ENCODE measurements around the gene SBDS. TPM values are rescaled to one million over a fixed set of nuclear protein-coding genes. Genes with fewer than 3 reads are reported as not detected.

Gene SBDS
- total RNA-seq, 1 experiment from 2014 or later, result 156 TPM

DNA sequence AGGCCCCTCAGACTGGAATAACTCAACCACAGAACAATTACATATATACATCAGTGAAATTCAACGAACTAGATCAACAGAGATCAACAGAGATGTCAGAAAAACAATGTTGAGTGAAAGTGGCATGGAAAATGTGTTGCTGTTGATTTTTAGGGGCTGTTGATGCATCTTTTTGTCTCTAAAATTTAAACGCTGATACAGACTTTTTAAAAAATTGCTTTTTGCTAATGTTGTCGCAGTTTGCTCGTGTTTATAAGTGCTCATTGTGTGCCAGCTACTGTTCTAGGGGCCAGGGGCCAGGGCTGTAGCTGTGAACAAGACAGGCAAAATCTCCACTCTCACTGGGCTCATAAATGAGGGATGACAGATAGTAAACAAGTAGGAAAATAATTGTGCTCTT, 56.1 kb downstream of the SBDS start:
- Mint-ChIP-seq H3K27ac (ENCODE audit: low read depth, unreplicated experiment) (no peak overlapping the region), H3K9me3 (ENCODE audit: unreplicated experiment) (no peaks in the 10 kb centered on the region), H3K36me3 (ENCODE audit: insufficient read depth, unreplicated experiment) (peaks cover 47% of the 10 kb centered on the region), H3K27me3 (ENCODE audit: insufficient read depth, unreplicated experiment) (no peaks in the 10 kb centered on the region), H3K4me1 (ENCODE audit: insufficient read depth, unreplicated experiment) (no peaks in the 10 kb centered on the region), H3K4me3 (ENCODE audit: unreplicated experiment) (no peak overlapping the region)
- ChIA-PET CTCF (no interaction called here), POLR2A (no interaction called here)
- intact Hi-C loops (cut with micrococcal nuclease), result no loop called here
- no peak for DNase-seq (ENCODE audit: unreplicated experiment)
- BruUV-seq (replicated peaks), result no TSS peak
- TF ChIP-seq, protein P1, sequence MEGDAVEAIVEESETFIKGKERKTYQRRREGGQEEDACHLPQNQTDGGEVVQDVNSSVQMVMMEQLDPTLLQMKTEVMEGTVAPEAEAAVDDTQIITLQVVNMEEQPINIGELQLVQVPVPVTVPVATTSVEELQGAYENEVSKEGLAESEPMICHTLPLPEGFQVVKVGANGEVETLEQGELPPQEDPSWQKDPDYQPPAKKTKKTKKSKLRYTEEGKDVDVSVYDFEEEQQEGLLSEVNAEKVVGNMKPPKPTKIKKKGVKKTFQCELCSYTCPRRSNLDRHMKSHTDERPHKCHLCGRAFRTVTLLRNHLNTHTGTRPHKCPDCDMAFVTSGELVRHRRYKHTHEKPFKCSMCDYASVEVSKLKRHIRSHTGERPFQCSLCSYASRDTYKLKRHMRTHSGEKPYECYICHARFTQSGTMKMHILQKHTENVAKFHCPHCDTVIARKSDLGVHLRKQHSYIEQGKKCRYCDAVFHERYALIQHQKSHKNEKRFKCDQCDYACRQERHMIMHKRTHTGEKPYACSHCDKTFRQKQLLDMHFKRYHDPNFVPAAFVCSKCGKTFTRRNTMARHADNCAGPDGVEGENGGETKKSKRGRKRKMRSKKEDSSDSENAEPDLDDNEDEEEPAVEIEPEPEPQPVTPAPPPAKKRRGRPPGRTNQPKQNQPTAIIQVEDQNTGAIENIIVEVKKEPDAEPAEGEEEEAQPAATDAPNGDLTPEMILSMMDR (IDR thresholded peaks at IDR 0.05; ENCODE audit: unreplicated experiment), result no peak

DNA sequence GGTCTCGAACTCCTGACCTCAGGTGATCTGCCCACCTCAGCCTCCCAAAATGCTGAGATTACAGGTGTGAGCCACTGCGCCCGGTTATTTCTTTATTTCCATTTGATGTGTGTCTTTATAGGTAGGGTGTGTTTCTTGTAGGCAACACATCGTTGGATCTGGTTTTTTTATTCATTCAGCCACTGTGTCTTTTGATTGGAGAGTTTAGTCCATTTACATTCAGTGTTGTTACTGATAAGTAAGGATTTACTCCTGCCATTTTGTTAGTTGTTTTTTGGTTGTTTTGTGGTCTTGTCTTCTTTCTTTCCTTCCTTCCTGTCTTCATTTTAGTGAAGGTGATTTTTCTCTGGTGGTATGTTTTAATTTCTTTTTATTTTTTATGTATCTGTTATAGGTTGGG, 57.4 kb downstream of the SBDS start:
- no peak for DNase-seq (ENCODE audit: unreplicated experiment)
- H3K36me3 Mint-ChIP-seq (ENCODE audit: insufficient read depth, unreplicated experiment), result peaks cover 37% of the 10 kb centered on the region
- H3K9me3 Mint-ChIP-seq (ENCODE audit: unreplicated experiment), result no peaks in the 10 kb centered on the region
- no peak overlapping the region for H3K4me3 Mint-ChIP-seq (ENCODE audit: unreplicated experiment)
- H3K4me1 Mint-ChIP-seq (ENCODE audit: insufficient read depth, unreplicated experiment), result no peaks in the 10 kb centered on the region
- H3K27me3 Mint-ChIP-seq (ENCODE audit: insufficient read depth, unreplicated experiment), result no peaks in the 10 kb centered on the region
- H3K27ac Mint-ChIP-seq (ENCODE audit: low read depth, unreplicated experiment), result no peak overlapping the region
- BruUV-seq (replicated peaks), result no TSS peak
- CTCF ChIA-PET, result interaction anchor here (1.4 kb wide), 1 partner anchor 11 kb away, joined by 5 read pairs; no protein-coding TSS in a partner anchor
- intact Hi-C loops (cut with micrococcal nuclease), result no loop called here
- TF ChIP-seq, protein P1 (IDR thresholded peaks at IDR 0.05; ENCODE audit: unreplicated experiment), result no peak
- POLR2A ChIA-PET, result interaction anchor here (1.0 kb wide), 1 partner anchor 14 kb away, joined by 3 read pairs; no protein-coding TSS in a partner anchor

Other genes starting within 250 kb of the SBDS start
- 75.7 and 80.0 TPM in 2 replicates for gene TMEM248, start 74.4 kb downstream of the SBDS start, total RNA-seq (2022)
- gene TYW1, start 1.2 kb upstream of the SBDS start, total RNA-seq (2022), result 17.4 and 19.2 TPM in 2 replicates

All from MCF 10A (cell line).